HCT116 (cell line): ENCODE measurements around the gene TASP1. TPM values are rescaled to one million over a fixed set of nuclear protein-coding genes. Genes with fewer than 3 reads are reported as not detected.

Experiments used
- ATAC-seq: fragments of 200-7000 bp; cut with Tn5 transposase; 2 replicates; pipeline ENCODE4 v1.9.1; 2020; ENCODE audit warnings: mild to moderate bottlenecking, moderate library complexity
- BruUV-seq: library from RNA; stranded (reverse); fragments of 400-500 nt; replicated peaks from 2 replicates; lab custom pipeline; 2021; lab: Mats Ljungman, UMichigan
- CTCF ChIA-PET: fragments of 300-600 bp; sonication (Branson Sonifier 250); formaldehyde crosslinking; loops from one replicate; lab custom pipeline; 2021; ENCODE audit warnings: antibody characterized with exemption; lab: Charles Lee
- POLR2A ChIA-PET: fragments of 300-600, 350-600 bp; sonication (Branson Sonifier 250); formaldehyde crosslinking; loops from one replicate; lab custom pipeline; 2021; ENCODE audit warnings: antibody characterized with exemption; lab: Charles Lee
- RAD21 ChIA-PET, 2 experiments: fragments of 300-600 bp; sonication (Branson Sonifier 250); formaldehyde crosslinking; loops; one replicate each; lab custom pipeline; 2023; ENCODE audit warnings: low total read pairs in 2 of 2; ENCODE audit not compliant: uncharacterized antibody in 2 of 2, unreplicated experiment in 2 of 2, low non-redundant PET in 1 of 2; lab: Charles Lee
- DNase-seq: peaks from one replicate; pipeline ENCODE4 v3.0.0-alpha.2; 2010; ENCODE audit warnings: low read depth, low spot score
- H2AFZ ChIP-seq: fragments of 200-600 bp; shearing (Covaris generic), sonication (generic); 2 replicates; pipeline ENCODE4 v1.6.1; 2017; ENCODE audit warnings: low read depth, mixed run types, mixed read lengths, antibody characterized with exemption, low read length; ENCODE audit not compliant: poor library complexity, severe bottlenecking
- H3K27ac ChIP-seq: 2 replicates; pipeline ENCODE4 v1.5.1; 2012; ENCODE audit warnings: low read depth, low read length
- H3K27me3 ChIP-seq: fragments of 200-600 bp; sonication (generic); 2 replicates; pipeline ENCODE4 v1.6.1; 2016; ENCODE audit warnings: mixed run types, low read length, mixed read lengths; ENCODE audit not compliant: insufficient read depth
- H3K36me3 ChIP-seq, 2 experiments: fragments of 200-500 bp in 1 of 2; fragments of 200-600 bp in 1 of 2; sonication (Bioruptor generic) in 1 of 2; sonication (generic) in 1 of 2; 2 replicates each; pipeline versions ENCODE4 v1.5.1 to v1.6.1; 2014 to 2016; ENCODE audit warnings: low read length in 2 of 2, inconsistent platforms in 1 of 2, mixed read lengths in 1 of 2, mixed run types in 1 of 2; ENCODE audit not compliant: insufficient read depth in 2 of 2, control insufficient read depth in 1 of 2
- H3K4me1 ChIP-seq, 2 experiments: fragments of 200-600 bp in 1 of 2; sonication (generic) in 1 of 2; 2 replicates each; pipeline versions ENCODE4 v1.5.1 to v1.6.1; 2012 to 2017; ENCODE audit warnings: low read length in 2 of 2, inconsistent platforms in 1 of 2, mild to moderate bottlenecking in 1 of 2, mixed read lengths in 1 of 2, mixed run types in 1 of 2, moderate library complexity in 1 of 2; ENCODE audit not compliant: insufficient read depth in 2 of 2, control insufficient read depth in 1 of 2
- H3K4me2 ChIP-seq: fragments of 200-600 bp; sonication (generic); 2 replicates; pipeline ENCODE4 v1.6.1; 2017; ENCODE audit warnings: mixed run types, low read length, mixed read lengths
- H3K4me3 ChIP-seq, 2 experiments: fragments of 200-600 bp in 1 of 2; sonication (generic) in 1 of 2; replicated peaks in 1 of 2; 2 replicates each; pipeline ENCODE4 v1.5.1; 2011 to 2016; ENCODE audit warnings: low read length in 2 of 2, control low read depth in 1 of 2, low read depth in 1 of 2, mild to moderate bottlenecking in 1 of 2, mixed read lengths in 1 of 2, mixed run types in 1 of 2
- H3K79me2 ChIP-seq: fragments of 200-600 bp; sonication (generic); 2 replicates; pipeline ENCODE4 v1.6.1; 2017; ENCODE audit warnings: mild to moderate bottlenecking, mixed run types, low read length, moderate library complexity, mixed read lengths; ENCODE audit not compliant: insufficient read depth
- H3K9ac ChIP-seq: fragments of 200-600 bp; sonication (generic); 2 replicates; pipeline ENCODE4 v1.6.1; 2016; ENCODE audit warnings: low read length, mixed read lengths
- H3K9me2 ChIP-seq: fragments of 200-600 bp; sonication (generic), shearing (Covaris generic); 2 replicates; pipeline ENCODE4 v1.6.1; 2017; ENCODE audit warnings: mixed run types, mild to moderate bottlenecking, moderate library complexity; ENCODE audit not compliant: insufficient read depth
- H3K9me3 ChIP-seq, 2 experiments: fragments of 200-500 bp in 1 of 2; fragments of 200-600 bp in 1 of 2; sonication (Bioruptor generic) in 1 of 2; sonication (generic) in 1 of 2; 2 replicates each; pipeline ENCODE4 v1.6.1; 2014 to 2017; ENCODE audit warnings: low read length in 2 of 2, mixed read lengths in 2 of 2, inconsistent platforms in 1 of 2, low read depth in 1 of 2, mild to moderate bottlenecking in 1 of 2, mixed run types in 1 of 2, moderate library complexity in 1 of 2; ENCODE audit not compliant: control insufficient read depth in 1 of 2, insufficient read depth in 1 of 2
- H4K20me1 ChIP-seq: fragments of 200-600 bp; sonication (generic), shearing (Covaris generic); 2 replicates; pipeline ENCODE4 v1.6.1; 2017; ENCODE audit warnings: mixed run types, mild to moderate bottlenecking, moderate library complexity; ENCODE audit not compliant: insufficient read depth
- ATF3 ChIP-seq: IDR thresholded peaks from 2 replicates; pipeline ENCODE4 v1.6.1; 2012
- EGR1 ChIP-seq: IDR thresholded peaks from 2 replicates; pipeline ENCODE4 v1.6.1; 2012; ENCODE audit warnings: low read depth
- ELF1 ChIP-seq: IDR thresholded peaks from 2 replicates; pipeline ENCODE4 v1.6.1; 2012; ENCODE audit warnings: low read depth, borderline replicate concordance
- EZH2 ChIP-seq: fragments of 200-600 bp; sonication (generic); IDR thresholded peaks from 2 replicates; pipeline ENCODE4 v1.6.1; 2017; ENCODE audit warnings: antibody characterized with exemption, mixed run types
- EZH2phosphoT487 ChIP-seq: fragments of 200-600 bp; IDR thresholded peaks from 2 replicates; pipeline ENCODE4 v1.6.1; 2018; ENCODE audit warnings: antibody characterized with exemption, borderline replicate concordance
- JUND ChIP-seq: IDR thresholded peaks from 2 replicates; pipeline ENCODE4 v1.6.1; 2012
- MAX ChIP-seq: IDR thresholded peaks from 2 replicates; pipeline ENCODE4 v1.6.1; 2012
- POLR2AphosphoS5 ChIP-seq: IDR thresholded peaks from 2 replicates; pipeline ENCODE4 v1.6.1; 2011; ENCODE audit warnings: mild to moderate bottlenecking, low read depth, low read length, moderate library complexity
- RAD21 ChIP-seq: IDR thresholded peaks from 2 replicates; pipeline ENCODE4 v1.6.1; 2012; ENCODE audit warnings: low read depth, mild to moderate bottlenecking
- REST ChIP-seq: IDR thresholded peaks from 2 replicates; pipeline ENCODE4 v1.6.1; 2012; ENCODE audit warnings: low read depth
- SIN3A ChIP-seq: IDR thresholded peaks from 2 replicates; pipeline ENCODE4 v1.6.1; 2012; ENCODE audit warnings: low read depth
- SP1 ChIP-seq: IDR thresholded peaks from 2 replicates; pipeline ENCODE4 v1.6.1; 2012; ENCODE audit warnings: low read depth
- SRF ChIP-seq: IDR thresholded peaks from 2 replicates; pipeline ENCODE4 v1.6.1; 2012; ENCODE audit warnings: low read depth
- TCF7L2 ChIP-seq: IDR thresholded peaks from 2 replicates; pipeline ENCODE4 v1.7.0; 2011; ENCODE audit warnings: borderline replicate concordance, inconsistent platforms; ENCODE audit not compliant: insufficient read depth, insufficient read length; ENCODE audit errors: extremely low read depth
- YY1 ChIP-seq: IDR thresholded peaks from 2 replicates; pipeline ENCODE4 v1.6.1; 2011; ENCODE audit warnings: low read length, low read depth, moderate library complexity, mild to moderate bottlenecking; ENCODE audit not compliant: insufficient replicate concordance; ENCODE audit errors: extremely low read depth
- ZFX ChIP-seq: fragments of 450-650 bp; IDR thresholded peaks from 2 replicates; pipeline ENCODE4 v1.6.1; 2017
- ZNF274 ChIP-seq: fragments of 200-500 bp; sonication (Bioruptor generic); IDR thresholded peaks from 2 replicates; pipeline ENCODE4 v1.6.1; 2014; ENCODE audit warnings: mild to moderate bottlenecking, low read depth, low read length, inconsistent platforms
- intact Hi-C: fragments of 100-400 bp; cut with micrococcal nuclease; formaldehyde crosslinking; loops from 2 replicates; pipeline ENCODE4 v1.10.0; 2022
- total RNA-seq: library from RNA; stranded (reverse); gene quantifications from one replicate; pipeline ENCODE4 v1.2.1, GENCODE V29; 2021; ENCODE audit not compliant: unreplicated experiment

TASP1 gene
- total RNA-seq, 1 experiment from 2014 or later: 19.1 TPM

- Histone ChIP-seq H3K4me2 (no peak overlapping the region), H3K9ac (no peak overlapping the region), H3K27ac (no peak overlapping the region), H3K79me2 (no peaks in the 10 kb centered on the region), H3K4me3 (no peak overlapping the region), H3K4me1 (peaks cover 0 to 13% of the 10 kb centered on the region in 2 experiments; a peak in 1 of 4 replicates), H3K9me2 (no peaks in the 10 kb centered on the region), H3K36me3 (no peaks in the 10 kb centered on the region), H3K27me3 (no peaks in the 10 kb centered on the region), H2AFZ (no peak overlapping the region), H4K20me1 (no peaks in the 10 kb centered on the region), H3K9me3 (no peaks in the 10 kb centered on the region)
- ChIA-PET RAD21 (no interaction called here), CTCF (interaction anchor here (1.8 kb wide), 1 partner anchor 15 kb away, joined by 5 read pairs; no protein-coding TSS in a partner anchor), POLR2A (no interaction called here)
- intact Hi-C loops: no loop called here
- TF ChIP-seq SRF (no peak), ATF3 (no peak), JUND (no peak), ZNF274 (no peak), YY1 (no peak), ZFX (no peak), POLR2AphosphoS5 (no peak), EZH2 (no peak), SIN3A (no peak), EGR1 (no peak), EZH2phosphoT487 (no peak), MAX (no peak), TCF7L2 (no peak), RAD21 (no peak), ELF1 (no peak), REST (no peak), SP1 (no peak)
- ATAC-seq (no peak), DNase-seq (no peak)
- no TSS peak for BruUV-seq
Observed at GRCh38 chr20:13340088-13340487, 298.6 kb downstream of the TASP1 start.

Other genes with a start within 250 kb of the TASP1 start
- 25.4 TPM for gene ESF1, start 146.0 kb upstream of the TASP1 start, total RNA-seq
- gene NDUFAF5, start 146.1 kb upstream of the TASP1 start, total RNA-seq: 30.8 TPM